Gastroesophageal sphincter (tissue), 3 donors: Measurements from ENCODE around the gene TATDN3.

Source experiments
- CTCF ChIP-seq, 4 experiments: fragments of 200-600 bp in 2 of 4; fragments of 450-650 bp in 2 of 4; sonication (generic) in 1 of 4; IDR thresholded peaks; one replicate each; pipeline ENCODE4 v1.5.1; 2017 to 2019; ENCODE audit warnings: antibody characterized with exemption in 4 of 4, mild to moderate bottlenecking in 2 of 4, moderate library complexity in 2 of 4
- EP300 ChIP-seq: sonication (generic); formaldehyde crosslinking; IDR thresholded peaks from one replicate; pipeline ENCODE4 v1.6.1; 2017; ENCODE audit warnings: antibody characterized with exemption, mild to moderate bottlenecking
- POLR2A ChIP-seq, 2 donors: fragments of 450-650 bp; IDR thresholded peaks; one replicate each; pipeline ENCODE4 v1.6.1; 2017; ENCODE audit warnings: antibody characterized with exemption in 2 of 2, mild to moderate bottlenecking in 2 of 2, moderate library complexity in 1 of 2

GRCh38 chr1:212775241-212775640 lies 16.5 kb upstream of the TATDN3 start:
- TF ChIP-seq CTCF (IDR thresholded peaks at IDR 0.05) (no peak), EP300 (no peak), POLR2A (IDR thresholded peaks at IDR 0.05) (no peak)
